A673 (cell line): ENCODE data around the gene TGM3. TPM values are rescaled to one million over a fixed set of nuclear protein-coding genes. Genes with fewer than 3 reads are reported as not detected.

ENCODE experiments used
- BruUV-seq: library from RNA; stranded (reverse); fragments of 400-500 nt; replicated peaks from 2 replicates; lab custom pipeline; 2021; lab: Mats Ljungman, UMichigan
- CTCF ChIA-PET: fragments of 300-600 bp; sonication (Branson Sonifier 250); formaldehyde crosslinking; loops from one replicate; lab custom pipeline; 2022; ENCODE audit warnings: antibody characterized with exemption; lab: Charles Lee
- POLR2A ChIA-PET: fragments of 300-600 bp; sonication (Branson Sonifier 250); formaldehyde crosslinking; loops from one replicate; lab custom pipeline; 2022; ENCODE audit warnings: antibody characterized with exemption; ENCODE audit not compliant: low non-redundant PET; lab: Charles Lee
- DNase-seq: peaks from one replicate; pipeline ENCODE4 v3.0.0-alpha.2; 2015; ENCODE audit warnings: low spot score
- H3K27ac ChIP-seq: fragments of 200-600 bp; sonication (generic); 2 replicates; pipeline ENCODE4 v1.5.1; 2016; ENCODE audit warnings: mixed run types, low read depth, mild to moderate bottlenecking, mixed read lengths, antibody characterized with exemption, low read length; ENCODE audit not compliant: poor library complexity, severe bottlenecking
- H3K27me3 ChIP-seq: fragments of 200-600 bp; sonication (generic); replicated peaks from 2 replicates; pipeline ENCODE4 v1.6.1; 2017; ENCODE audit warnings: mixed run types, low read depth, mild to moderate bottlenecking, mixed read lengths, antibody characterized with exemption, low read length; ENCODE audit not compliant: insufficient read depth, poor library complexity
- H3K36me3 ChIP-seq: fragments of 200-600 bp; sonication (generic); 2 replicates; pipeline ENCODE4 v1.6.1; 2016; ENCODE audit warnings: mixed run types, mild to moderate bottlenecking, mixed read lengths, antibody characterized with exemption, low read length; ENCODE audit not compliant: insufficient read depth, poor library complexity, severe bottlenecking
- H3K4me1 ChIP-seq: fragments of 200-600 bp; sonication (generic); 2 replicates; pipeline ENCODE4 v1.6.1; 2017; ENCODE audit warnings: mixed run types, mild to moderate bottlenecking, mixed read lengths, antibody characterized with exemption, low read length; ENCODE audit not compliant: insufficient read depth, poor library complexity, severe bottlenecking
- H3K4me3 ChIP-seq: fragments of 200-600 bp; sonication (generic); 2 replicates; pipeline ENCODE4 v1.5.1; 2016; ENCODE audit warnings: low read depth, mixed run types, mild to moderate bottlenecking, mixed read lengths, low read length; ENCODE audit not compliant: poor library complexity, severe bottlenecking
- H3K9me3 ChIP-seq: fragments of 200-600 bp; sonication (generic); 2 replicates; pipeline ENCODE4 v1.6.1; 2016; ENCODE audit warnings: mixed run types, low read depth, mild to moderate bottlenecking, mixed read lengths, antibody characterized with exemption, low read length; ENCODE audit not compliant: poor library complexity, severe bottlenecking
- CTCF ChIP-seq: fragments of 300-800, 200-600 bp; sonication (generic); conservative IDR thresholded peaks from 2 replicates; pipeline ENCODE4 v1.5.1; 2017; ENCODE audit warnings: low read depth, mild to moderate bottlenecking, antibody characterized with exemption, low read length, moderate library complexity, mixed read lengths
- EZH2 ChIP-seq: fragments of 200-600 bp; sonication (generic); IDR thresholded peaks from 2 replicates; pipeline ENCODE4 v1.6.1; 2017; ENCODE audit warnings: borderline replicate concordance, low read depth, mild to moderate bottlenecking, mixed read lengths, antibody characterized with exemption, low read length; ENCODE audit not compliant: poor library complexity, severe bottlenecking
- intact Hi-C: fragments of 100-400 bp; cut with micrococcal nuclease; formaldehyde crosslinking; loops from one replicate; pipeline ENCODE4 v1.10.0; 2022; ENCODE audit not compliant: unreplicated experiment
- total RNA-seq: library from RNA; stranded (reverse); gene quantifications from 2 replicates; pipeline ENCODE4 v1.2.3, GENCODE V29; 2021

TGM3 gene
- total RNA-seq, 1 experiment from 2014 or later = 0.11 TPM

- Histone ChIP-seq H3K9me3 (no peaks in the 10 kb centered on the region), H3K4me1 (no peaks in the 10 kb centered on the region), H3K36me3 (no peaks in the 10 kb centered on the region), H3K27ac (no peak overlapping the region), H3K4me3 (no peak overlapping the region), H3K27me3 (no peaks in the 10 kb centered on the region)
- DNase-seq = no peak
- ChIA-PET POLR2A (interaction anchor here (0.5 kb wide), 1 partner anchor 359 kb away, joined by 16 read pairs; no protein-coding TSS in a partner anchor), CTCF (no interaction called here)
- TF ChIP-seq CTCF (no peak), EZH2 (no peak)
- intact Hi-C loops = no loop called here
- BruUV-seq = no TSS peak
Measured at GRCh38 chr20:2305946-2306345, 10.1 kb downstream of the TGM3 start.

GRCh38 chr20:2307136-2307535 is 11.3 kb downstream of the TGM3 start:
- BruUV-seq = no TSS peak
- intact Hi-C loops = no loop called here

GRCh38 chr20:2311329-2311728 is 15.5 kb downstream of the TGM3 start:
- H3K9me3 ChIP-seq = no peaks in the 10 kb centered on the region
- no peaks in the 10 kb centered on the region for H3K27me3 ChIP-seq
- H3K27ac ChIP-seq = no peak overlapping the region
- CTCF ChIA-PET = no interaction called here
- H3K36me3 ChIP-seq = no peaks in the 10 kb centered on the region
- no TSS peak for BruUV-seq
- no peak overlapping the region for H3K4me3 ChIP-seq
- H3K4me1 ChIP-seq = peaks cover 3% of the 10 kb centered on the region
- intact Hi-C loops = no loop called here
- no peak for DNase-seq
- TF ChIP-seq CTCF (no peak), EZH2 (no peak)
- POLR2A ChIA-PET = interaction anchor here (0.6 kb wide), 1 partner anchor 10 kb away, joined by 5 read pairs; no protein-coding TSS in a partner anchor

More at GRCh38 chr20:2307136-2307535, 11.3 kb downstream of the TGM3 start:
- ChIA-PET POLR2A (no interaction called here), CTCF (no interaction called here)
- no peak overlapping the region for H3K4me3 ChIP-seq
- H3K27me3 ChIP-seq = no peaks in the 10 kb centered on the region
- TF ChIP-seq EZH2 = no peak
- TF ChIP-seq CTCF = no peak
- no peak overlapping the region for H3K27ac ChIP-seq
- no peaks in the 10 kb centered on the region for H3K4me1 ChIP-seq
- DNase-seq = no peak
- H3K36me3 ChIP-seq = no peaks in the 10 kb centered on the region
- no peaks in the 10 kb centered on the region for H3K9me3 ChIP-seq
